ENCODE results near the gene TTBK2.

The TTBK2 gene

DNA sequence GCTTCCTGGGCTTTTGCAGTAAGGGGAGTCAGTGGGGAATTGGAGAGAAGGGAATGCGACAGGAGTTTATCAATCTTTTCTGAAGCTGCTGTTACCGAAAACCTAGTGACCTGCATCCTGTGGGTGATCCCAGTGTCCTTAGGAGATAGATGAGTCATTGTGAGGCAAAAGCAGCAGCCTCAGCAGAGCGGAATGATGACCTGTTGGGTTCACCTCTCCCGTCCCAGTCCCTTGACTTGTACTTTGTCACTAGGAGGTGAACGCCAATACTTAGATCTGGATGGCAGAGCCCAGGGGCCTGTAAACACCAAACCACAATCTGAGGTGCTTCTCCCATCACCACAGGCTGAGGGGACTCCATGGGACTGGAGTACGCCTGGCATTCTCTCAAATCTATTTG, 201.5 kb downstream of the TTBK2 start:
- TF ChIP-seq CTCF (IDR thresholded peaks at IDR 0.05) (no peak), ZFX (IDR thresholded peaks at IDR 0.05; ENCODE audit: borderline replicate concordance) (no peak)
- H3K27ac ChIP-seq, result no peak overlapping the region

GRCh38 chr15:42716626-42717025, 204.0 kb downstream of the TTBK2 start:
- no peak for TF ChIP-seq ZFX (IDR thresholded peaks at IDR 0.05; ENCODE audit: borderline replicate concordance)
- no peak for TF ChIP-seq CTCF (IDR thresholded peaks at IDR 0.05)
- H3K27ac ChIP-seq, result no peak overlapping the region

DNA sequence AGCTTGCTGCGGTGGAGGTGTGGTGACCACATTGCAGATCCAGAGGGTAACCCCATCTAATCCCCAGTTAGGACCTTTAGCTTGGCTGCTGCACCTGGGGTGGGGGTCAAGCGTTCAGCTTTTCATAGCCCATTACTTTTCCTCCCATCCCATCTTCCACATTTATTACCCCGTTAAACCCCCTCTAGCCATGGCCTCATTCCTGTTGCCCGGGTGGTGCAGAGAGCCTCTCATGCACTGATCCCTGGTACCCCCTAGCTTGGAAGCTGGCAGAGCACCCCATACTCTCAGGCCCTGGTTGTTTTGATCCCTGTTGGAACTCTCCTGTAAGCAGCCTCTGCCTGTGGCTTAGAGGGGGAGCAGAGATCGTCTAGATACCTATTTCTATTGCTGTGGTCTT, 204.5 kb downstream of the TTBK2 start:
- no peak for TF ChIP-seq CTCF (IDR thresholded peaks at IDR 0.05)
- H3K27ac ChIP-seq, result no peak overlapping the region

DNA sequence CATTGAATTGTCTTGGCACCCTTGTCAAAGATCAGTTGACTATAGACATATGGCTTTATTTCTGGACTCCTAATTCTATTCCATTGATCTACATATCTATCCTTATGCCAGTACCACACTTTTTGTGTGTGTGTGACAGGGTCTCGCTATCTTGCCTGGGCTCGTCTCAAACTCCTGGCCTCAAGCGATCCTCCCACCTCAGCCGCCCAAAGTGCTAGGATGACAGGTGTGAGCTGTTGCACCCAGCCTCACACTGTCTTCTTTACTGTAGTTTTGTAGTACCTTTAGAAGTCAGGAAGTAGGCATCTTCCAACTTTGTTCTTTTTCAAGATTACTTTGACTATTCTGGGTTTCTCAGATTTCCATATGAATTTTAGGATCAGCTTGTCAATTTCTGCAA, 208.0 kb downstream of the TTBK2 start:
- no peak overlapping the region for H3K27ac ChIP-seq
- TF ChIP-seq ZFX (IDR thresholded peaks at IDR 0.05; ENCODE audit: borderline replicate concordance) (no peak), CTCF (IDR thresholded peaks at IDR 0.05) (no peak)

GRCh38 chr15:42711746-42712145, 208.8 kb downstream of the TTBK2 start:
- TF ChIP-seq CTCF (IDR thresholded peaks at IDR 0.05), result no peak
- no peak for TF ChIP-seq ZFX (IDR thresholded peaks at IDR 0.05; ENCODE audit: borderline replicate concordance)
- no peak overlapping the region for H3K27ac ChIP-seq

GRCh38 chr15:42710662-42711061, 209.9 kb downstream of the TTBK2 start:
- TF ChIP-seq ZFX (IDR thresholded peaks at IDR 0.05; ENCODE audit: borderline replicate concordance) (no peak), CTCF (IDR thresholded peaks at IDR 0.05) (no peak)
- no peak overlapping the region for H3K27ac ChIP-seq

DNA sequence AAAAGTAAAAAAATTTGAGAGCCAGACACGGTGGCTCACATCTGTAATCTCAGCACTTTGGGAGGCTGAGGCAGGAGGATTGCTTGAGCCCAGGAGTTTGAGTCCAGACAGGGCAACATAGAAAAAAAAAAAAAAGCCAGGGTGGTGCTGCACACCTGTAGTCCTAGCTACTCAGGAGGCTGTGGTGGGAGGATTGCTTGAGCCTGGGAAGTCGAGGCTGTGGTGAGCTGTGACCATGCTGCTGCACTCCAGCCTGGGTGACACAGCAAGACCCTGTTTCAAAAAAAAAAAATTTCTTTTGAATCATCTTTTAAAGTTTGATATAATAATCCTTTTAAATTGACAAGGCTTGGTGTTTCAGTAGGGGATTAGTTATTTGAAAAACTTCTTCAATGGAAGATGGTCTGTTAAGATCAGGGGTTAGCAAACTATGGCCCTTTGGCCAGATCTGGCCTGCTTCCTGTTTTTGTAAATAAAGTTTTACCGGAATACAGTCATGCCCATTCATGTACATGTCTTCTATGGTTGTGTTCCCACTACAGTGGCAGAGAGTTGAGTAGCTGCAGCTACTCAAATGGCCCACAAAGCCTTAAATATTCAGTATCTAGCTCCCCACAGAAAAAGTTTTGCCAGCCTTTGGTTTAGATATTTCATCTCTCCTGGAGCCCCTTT, 212.6 kb downstream of the TTBK2 start:
- TF ChIP-seq ZFX (IDR thresholded peaks at IDR 0.05; ENCODE audit: borderline replicate concordance), result no peak
- TF ChIP-seq CTCF (IDR thresholded peaks at IDR 0.05), result no peak
- H3K27ac ChIP-seq, result no peak overlapping the region

All from 22Rv1 (cell line).